Body of pancreas (tissue), 4 donors: Measurements from ENCODE around the gene SMIM29.
"Not testable (repeated sequence)": the region's sequence is repeated elsewhere in the genome, so short reads cannot be mapped to it uniquely, and the experiment has no call there.

ENCODE experiments used
- CTCF ChIP-seq, 7 experiments: fragments of 450-650 bp in 4 of 7; fragments of 200-600 bp in 3 of 7; sonication (generic) in 3 of 7; IDR thresholded peaks; one replicate each; pipeline ENCODE4 v1.5.1; 2016 to 2019; ENCODE audit warnings: antibody characterized with exemption in 7 of 7
- POLR2A ChIP-seq, 3 donors: fragments of 450-650 bp; IDR thresholded peaks; one replicate each; pipeline ENCODE4 v1.6.1; 2016; ENCODE audit warnings: antibody characterized with exemption in 3 of 3, mild to moderate bottlenecking in 2 of 3

GRCh38 chr6:34263484-34263883, 14.7 kb upstream of the SMIM29 start:
- TF ChIP-seq CTCF, POLR2A (IDR thresholded peaks at IDR 0.05): not testable (repeated sequence)
